Small intestine (tissue), 7 donors: ENCODE data around the gene HMOX2. TPM values are rescaled to one million over a fixed set of nuclear protein-coding genes. Genes with fewer than 3 reads are reported as not detected.

Source experiments
- DNase-seq, 2 donors: peaks; one replicate each; pipeline versions ENCODE4 v3.0.0 to v3.0.0-alpha.2; 2013
- FAIRE-seq: peaks from 2 replicates; lab custom pipeline; 2012; peaks lifted over from hg19 to GRCh38; lab: Jason Lieb, UNC
- H3K27ac ChIP-seq, 3 donors: one replicate each; pipeline ENCODE4 v1.5.1; 2013; ENCODE audit warnings: low read length in 2 of 3, mild to moderate bottlenecking in 2 of 3, control low read depth in 1 of 3, inconsistent platforms in 1 of 3, low read depth in 1 of 3, moderate library complexity in 1 of 3
- H3K27me3 ChIP-seq, 3 donors: one replicate each; pipeline ENCODE4 v1.6.1; 2013; ENCODE audit warnings: low read length in 3 of 3, inconsistent platforms in 1 of 3; ENCODE audit not compliant: control insufficient read depth in 3 of 3, insufficient read depth in 3 of 3
- H3K36me3 ChIP-seq, 3 donors: one replicate each; pipeline ENCODE4 v1.6.1; 2013; ENCODE audit warnings: low read length in 3 of 3, inconsistent platforms in 1 of 3, low read depth in 1 of 3, mild to moderate bottlenecking in 1 of 3, moderate library complexity in 1 of 3; ENCODE audit not compliant: control insufficient read depth in 3 of 3, insufficient read depth in 2 of 3
- H3K4me1 ChIP-seq, 3 donors: one replicate each; pipeline ENCODE4 v1.6.1; 2013; ENCODE audit warnings: low read length in 2 of 3, inconsistent platforms in 1 of 3, low read depth in 1 of 3, mild to moderate bottlenecking in 1 of 3, moderate library complexity in 1 of 3; ENCODE audit not compliant: control insufficient read depth in 3 of 3, insufficient read depth in 2 of 3
- H3K4me3 ChIP-seq, 3 donors: one replicate each; pipeline ENCODE4 v1.5.1; 2013; ENCODE audit warnings: low read length in 3 of 3, control low read depth in 1 of 3, inconsistent platforms in 1 of 3, low read depth in 1 of 3, mild to moderate bottlenecking in 1 of 3, moderate library complexity in 1 of 3
- H3K9me3 ChIP-seq, 2 donors: one replicate each; pipeline ENCODE4 v1.6.1; 2013; ENCODE audit warnings: low read depth in 1 of 2, low read length in 1 of 2; ENCODE audit not compliant: control insufficient read depth in 2 of 2, insufficient read depth in 1 of 2
- WGBS, 3 donors: extraction: QIAGEN DNeasy Blood & Tissue Kit; methylation state at CpG; one replicate each; pipeline ENCODE4 v1.1.7; 2013; 5-methylcytosine and 5-hydroxymethylcytosine counted together
- polyA plus RNA-seq, 4 donors: library from polyadenylated mRNA; stranded (reverse) in 3 of 4; unstranded in 1 of 4; fragments of 200-250 nt in 3 of 4; fragments of 120-200 nt in 1 of 4; gene quantifications; one replicate each; pipeline versions ENCODE4 v1.2.1 to v1.2.3, GENCODE V29; 2013
- donor health status: healthy with polysubstance abuse.
- donor health status: control.
- donor health status: control.
- donor health status: Bipolar disorder and iron deficiency.
- donor health status: healthy.

The HMOX2 gene
- polyA plus RNA-seq, 4 donors, result 42.1 to 89.7 (median 74.6) TPM

GRCh38 chr16:4525634-4526277 is 49.6 kb downstream of the HMOX2 start:
- FAIRE-seq (no peak), DNase-seq (no peak)
- Histone ChIP-seq H3K27me3 (no peaks in the 10 kb centered on the region), H3K4me3 (no peak overlapping the region), H3K36me3 (peaks cover 0 to 42% (median 0%) of the 10 kb centered on the region in 3 donors), H3K4me1 (peaks cover 10 to 18% (median 12%) of the 10 kb centered on the region in 3 donors), H3K27ac (no peak overlapping the region), H3K9me3 (no peaks in the 10 kb centered on the region)
- WGBS, 3 donors, result 74 to 86% (median 85%) methylated on average over 13 of the region's 13 CpGs

GRCh38 chr16:4529085-4530060 is 53.2 kb downstream of the HMOX2 start:
- 64 to 84% (median 68%) methylated on average over 16 of the region's 16 CpGs for WGBS, 3 donors
- DNase-seq, result no peak
- no peak overlapping the region for H3K4me3 ChIP-seq
- H3K4me1 ChIP-seq, result peaks cover 12 to 18% (median 14%) of the 10 kb centered on the region in 3 donors
- H3K27me3 ChIP-seq, result no peaks in the 10 kb centered on the region
- peaks cover 0 to 46% (median 4%) of the 10 kb centered on the region in 3 donors for H3K36me3 ChIP-seq
- H3K27ac ChIP-seq, result peak overlapping the region in 2 of 3 donors; percentile 57 to 60
- no peak for FAIRE-seq
- no peaks in the 10 kb centered on the region for H3K9me3 ChIP-seq

- peaks cover 0 to 48% (median 4%) of the 10 kb centered on the region in 3 donors for H3K36me3 ChIP-seq
- no peaks in the 10 kb centered on the region for H3K27me3 ChIP-seq
- peaks cover 2 to 6% (median 5%) of the 10 kb centered on the region in 3 donors for H3K4me1 ChIP-seq
- FAIRE-seq, result no peak
- H3K4me3 ChIP-seq, result no peak overlapping the region
- DNase-seq, result no peak
- no peaks in the 10 kb centered on the region for H3K9me3 ChIP-seq
- 86 to 94% (median 94%) methylated on average over 8 of the region's 8 CpGs for WGBS, 3 donors
- no peak overlapping the region for H3K27ac ChIP-seq
These were observed 55.6 kb downstream of the HMOX2 start for GRCh38 chr16:4531811-4532210.

- DNase-seq (no peak), FAIRE-seq (no peak)
- H3K27me3 ChIP-seq, result no peaks in the 10 kb centered on the region
- H3K36me3 ChIP-seq, result peaks cover 0 to 48% (median 4%) of the 10 kb centered on the region in 3 donors
- WGBS, 3 donors, result 94 to 96% (median 94%) methylated on average over 10 of the region's 10 CpGs
- H3K9me3 ChIP-seq, result no peaks in the 10 kb centered on the region
- H3K4me3 ChIP-seq, result no peak overlapping the region
- no peak overlapping the region for H3K27ac ChIP-seq
- peaks cover 2 to 7% (median 6%) of the 10 kb centered on the region in 3 donors for H3K4me1 ChIP-seq
These were observed 56.0 kb downstream of the HMOX2 start for GRCh38 chr16:4532238-4532637.

- H3K4me3 ChIP-seq, result no peak overlapping the region
- DNase-seq (no peak), FAIRE-seq (no peak)
- H3K9me3 ChIP-seq, result no peaks in the 10 kb centered on the region
- no peak overlapping the region for H3K27ac ChIP-seq
- H3K36me3 ChIP-seq, result peaks cover 0 to 48% (median 4%) of the 10 kb centered on the region in 3 donors
- H3K27me3 ChIP-seq, result no peaks in the 10 kb centered on the region
- whole genome bisulfite sequencing, 3 donors, result 80 to 85% (median 82%) methylated on average over 6 of the region's 6 CpGs
- peaks cover 0 to 10% (median 9%) of the 10 kb centered on the region in 3 donors for H3K4me1 ChIP-seq
These were observed 57.3 kb downstream of the HMOX2 start for GRCh38 chr16:4533490-4533889.

GRCh38 chr16:4534151-4534790 is 58.1 kb downstream of the HMOX2 start:
- H3K9me3 ChIP-seq, result peaks cover 0 to 6% of the 10 kb centered on the region in 2 donors
- 80 to 89% (median 86%) methylated on average over 13 of the region's 13 CpGs for WGBS, 3 donors
- H3K27me3 ChIP-seq, result no peaks in the 10 kb centered on the region
- peak overlapping the region in 1 of 3 donors; percentile 68 for H3K27ac ChIP-seq
- H3K36me3 ChIP-seq, result peaks cover 0 to 48% (median 4%) of the 10 kb centered on the region in 3 donors
- FAIRE-seq (no peak), DNase-seq (no peak)
- peaks cover 0 to 11% (median 8%) of the 10 kb centered on the region in 3 donors for H3K4me1 ChIP-seq
- H3K4me3 ChIP-seq, result no peak overlapping the region

GRCh38 chr16:4535627-4536108 is 59.5 kb downstream of the HMOX2 start:
- no peak for DNase-seq
- H3K4me3 ChIP-seq, result no peak overlapping the region
- no peak for FAIRE-seq
- 70 to 76% (median 73%) methylated on average over 7 of the region's 7 CpGs for WGBS, 3 donors
- H3K27me3 ChIP-seq, result no peaks in the 10 kb centered on the region
- H3K4me1 ChIP-seq, result peaks cover 0 to 9% (median 8%) of the 10 kb centered on the region in 3 donors
- peaks cover 0 to 20% of the 10 kb centered on the region in 2 donors for H3K9me3 ChIP-seq
- peaks cover 0 to 45% (median 4%) of the 10 kb centered on the region in 3 donors for H3K36me3 ChIP-seq
- peak overlapping the region in 1 of 3 donors; percentile 16 for H3K27ac ChIP-seq
